ENCODE measurements around the gene WFDC1.

DNA sequence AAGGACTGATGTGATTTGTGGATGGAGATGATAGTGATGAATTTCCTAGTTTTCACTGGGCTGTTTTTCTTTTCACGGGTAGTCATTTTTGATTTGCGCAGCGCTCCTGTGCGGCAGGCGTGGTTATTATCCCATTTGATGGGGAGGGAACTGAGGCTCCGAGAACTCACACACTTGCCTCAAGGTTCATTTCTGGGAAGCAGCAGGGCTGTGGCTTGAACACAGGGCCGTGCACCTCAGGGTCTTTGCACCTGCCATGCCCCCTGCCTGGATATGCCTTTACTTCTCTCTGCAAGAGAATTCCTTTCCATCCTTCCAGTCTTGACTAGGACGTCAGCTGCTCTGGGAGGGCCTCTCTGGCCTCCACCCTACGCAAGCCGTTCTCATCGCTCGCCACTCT lies 16.3 kb upstream of the WFDC1 start:
- TF ChIP-seq ARNT (IDR thresholded peaks at IDR 0.05) (no peak), SP1 (IDR thresholded peaks at IDR 0.05) (no peak), FOXK2 (IDR thresholded peaks at IDR 0.05) (no peak), CTBP1 (IDR thresholded peaks at IDR 0.05; ENCODE audit: borderline replicate concordance) (no peak), TARDBP (IDR thresholded peaks at IDR 0.05) (no peak), SUZ12 (IDR thresholded peaks at IDR 0.05) (no peak), L3MBTL2 (conservative IDR thresholded peaks at IDR 0.05) (no peak)
- TF ChIP-seq, protein P1, sequence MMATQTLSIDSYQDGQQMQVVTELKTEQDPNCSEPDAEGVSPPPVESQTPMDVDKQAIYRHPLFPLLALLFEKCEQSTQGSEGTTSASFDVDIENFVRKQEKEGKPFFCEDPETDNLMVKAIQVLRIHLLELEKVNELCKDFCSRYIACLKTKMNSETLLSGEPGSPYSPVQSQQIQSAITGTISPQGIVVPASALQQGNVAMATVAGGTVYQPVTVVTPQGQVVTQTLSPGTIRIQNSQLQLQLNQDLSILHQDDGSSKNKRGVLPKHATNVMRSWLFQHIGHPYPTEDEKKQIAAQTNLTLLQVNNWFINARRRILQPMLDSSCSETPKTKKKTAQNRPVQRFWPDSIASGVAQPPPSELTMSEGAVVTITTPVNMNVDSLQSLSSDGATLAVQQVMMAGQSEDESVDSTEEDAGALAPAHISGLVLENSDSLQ (IDR thresholded peaks at IDR 0.05), result no peak
